Fibroblast of skin of scalp (primary cell): Measurements from ENCODE around the gene NR1D1.

Experiments used
- DNase-seq: peaks from one replicate; pipeline ENCODE4 v3.0.0-alpha.2; 2013

The NR1D1 gene

DNA sequence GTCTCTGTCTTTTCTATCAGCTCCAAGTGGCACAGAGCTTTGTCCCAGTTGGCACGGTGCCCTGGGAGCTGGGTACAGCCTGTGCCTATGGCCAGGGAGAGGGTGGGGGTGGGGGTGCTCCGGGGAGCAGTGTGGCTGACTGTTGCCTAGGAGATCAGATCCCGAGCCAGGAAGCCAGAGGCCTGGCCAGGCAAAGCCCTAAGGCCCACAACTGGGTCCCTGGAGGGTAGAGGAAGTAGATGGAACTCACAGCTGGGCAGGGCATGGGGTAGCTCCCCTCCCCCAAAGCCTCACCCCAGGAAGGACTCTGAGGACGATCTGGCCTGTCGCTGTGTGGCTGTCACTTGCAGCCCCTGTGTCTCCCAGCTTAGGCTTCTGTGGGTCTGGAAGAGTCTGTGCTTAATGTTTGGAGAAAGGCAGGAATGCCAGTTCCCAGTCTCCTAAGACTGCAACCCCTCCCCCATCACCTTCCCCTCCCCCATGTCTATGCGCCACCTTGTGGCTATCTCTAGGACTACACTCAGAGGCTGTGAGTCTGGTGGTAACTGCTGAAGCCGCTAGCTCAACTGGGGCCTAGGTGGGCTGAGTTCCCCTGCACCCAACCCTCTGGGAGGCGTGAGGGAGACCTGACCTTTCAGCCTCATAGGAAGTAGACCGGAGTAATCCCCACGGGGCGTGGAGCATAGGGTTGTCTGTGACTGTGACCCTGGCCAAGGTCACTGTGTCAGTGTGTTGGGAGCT, 25.0 kb downstream of the NR1D1 start:
- DNase-seq = peak; percentile 72

DNA sequence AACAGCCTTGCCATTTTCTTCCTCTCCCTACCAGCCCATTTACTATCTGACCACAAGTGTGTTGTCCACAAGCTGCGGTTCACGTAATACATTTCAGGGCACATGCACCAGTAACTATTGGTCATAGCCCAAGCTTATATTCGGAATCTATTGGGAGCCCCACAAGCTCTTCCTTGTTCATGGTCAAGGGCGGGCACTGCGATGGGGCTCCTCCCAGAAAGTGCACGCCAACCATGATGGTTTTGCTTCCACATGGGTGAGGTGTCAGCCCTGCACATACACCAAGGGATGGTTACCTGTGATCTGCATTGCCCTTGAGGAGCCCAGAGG, 25.6 kb downstream of the NR1D1 start:
- DNase-seq = no peak

DNA sequence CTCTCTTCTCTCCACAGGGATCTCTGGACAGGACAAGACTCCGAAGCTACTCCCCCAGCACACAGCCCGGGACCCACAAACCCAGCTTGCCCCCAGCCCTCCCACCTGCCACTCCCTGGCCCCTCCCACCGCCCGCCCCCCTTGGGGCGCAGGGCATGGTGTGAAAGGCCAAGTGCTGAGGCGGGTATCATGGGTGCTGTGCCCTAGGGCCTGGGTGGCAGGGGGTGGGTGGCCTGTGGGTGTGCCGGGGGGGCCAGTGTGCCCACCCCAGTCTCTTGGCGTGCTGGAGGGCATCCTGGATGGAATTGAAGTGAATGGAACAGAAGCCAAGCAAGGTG, 26.2 kb downstream of the NR1D1 start:
- DNase-seq = no peak

DNA sequence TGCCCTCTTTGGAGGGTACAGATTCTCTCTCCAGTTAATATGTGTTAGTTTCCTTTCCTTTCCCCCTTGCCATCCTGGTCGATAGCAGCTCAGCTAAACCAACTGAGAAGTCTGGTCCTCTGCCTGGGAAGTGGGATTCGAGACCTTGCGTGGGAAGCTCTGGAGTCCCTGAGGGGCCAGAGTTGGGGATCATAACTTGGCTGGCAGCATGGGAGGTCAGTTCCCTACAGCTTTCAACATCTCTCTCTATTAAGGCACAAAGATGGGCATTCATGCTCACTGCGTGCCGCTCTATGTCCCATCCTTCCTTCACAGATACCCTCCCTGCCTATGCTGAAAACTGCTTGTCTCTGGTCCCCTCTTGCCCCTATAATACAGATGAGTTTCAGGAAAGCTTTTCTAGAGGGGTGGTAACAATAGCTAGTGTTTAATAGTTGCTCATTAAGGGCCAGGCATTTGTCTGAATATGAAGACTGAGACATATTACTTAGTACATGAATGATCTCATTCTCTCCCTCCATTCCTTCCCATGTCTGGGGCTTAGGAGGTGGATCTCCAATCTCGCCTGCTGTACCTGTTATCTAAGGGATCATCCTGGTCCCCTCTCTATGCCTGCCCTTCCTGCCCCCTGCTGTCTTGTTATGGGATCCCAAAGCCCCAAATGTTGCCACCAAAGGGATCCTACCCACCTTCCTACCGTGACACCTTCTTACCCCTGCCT, 26.8 kb downstream of the NR1D1 start:
- no peak for DNase-seq

DNA sequence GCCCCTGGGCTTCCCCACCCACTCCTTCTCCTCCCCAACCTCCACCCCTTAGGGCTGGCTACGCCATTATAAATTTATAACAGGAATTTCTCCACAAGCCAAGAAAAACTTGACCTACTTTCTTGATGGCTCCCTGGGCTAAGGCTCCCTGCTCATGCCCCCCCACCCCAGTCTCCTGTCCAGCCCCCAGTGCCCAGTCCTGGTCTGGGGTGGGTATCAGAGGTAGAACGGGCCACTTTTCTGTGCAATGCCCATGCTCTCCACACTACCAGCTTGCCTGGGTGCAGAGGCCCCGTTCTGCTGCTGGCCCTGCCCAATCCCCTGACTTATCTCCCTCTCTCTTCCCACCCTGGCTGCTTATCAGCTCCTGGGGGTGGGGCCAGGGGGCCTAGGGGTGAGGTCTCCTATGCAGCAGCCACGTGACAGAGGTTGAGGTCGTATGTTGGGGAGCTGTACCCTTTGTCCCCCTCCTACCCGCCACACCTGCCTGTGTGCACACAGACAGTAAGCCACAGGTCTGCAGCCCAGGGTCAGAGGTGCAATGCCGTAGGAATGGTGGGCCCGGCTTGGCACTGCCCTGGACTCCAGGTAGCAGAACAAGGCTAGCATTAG, 27.5 kb downstream of the NR1D1 start:
- no peak for DNase-seq

DNA sequence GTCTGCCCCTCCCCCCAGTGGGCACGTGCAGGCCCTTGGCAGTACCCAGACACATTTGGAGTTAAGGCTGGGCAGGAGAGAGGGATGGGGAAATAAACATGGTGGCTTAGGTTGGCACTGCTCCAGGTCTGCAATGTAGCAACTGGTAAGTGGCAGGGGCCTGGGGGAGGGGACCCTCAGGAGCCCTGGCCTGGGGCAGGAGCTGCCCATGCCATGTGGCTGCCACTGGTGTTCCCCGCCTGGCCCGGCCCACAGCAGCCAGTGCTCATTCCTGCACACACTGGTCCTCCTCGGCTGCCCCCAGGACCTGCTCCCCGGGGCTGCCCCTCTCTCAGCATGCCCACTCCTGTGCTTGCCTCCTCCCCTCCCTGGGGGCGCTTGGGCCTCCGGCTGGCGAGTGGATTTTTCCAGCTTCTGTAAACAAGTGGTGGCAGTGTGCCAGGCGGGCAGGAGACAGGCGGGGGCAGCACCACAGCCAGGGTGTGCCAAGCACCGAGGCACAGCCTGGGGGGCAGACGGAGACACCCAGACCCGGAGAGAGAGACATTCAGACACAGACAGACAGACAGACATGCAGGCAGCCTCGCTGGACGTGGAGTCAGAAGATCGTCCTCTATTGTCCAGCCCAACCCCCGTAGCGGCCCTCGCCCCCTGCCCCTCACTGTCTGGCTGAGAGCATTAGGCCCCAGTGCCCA, 28.2 kb downstream of the NR1D1 start:
- DNase-seq = peak; percentile 47

DNA sequence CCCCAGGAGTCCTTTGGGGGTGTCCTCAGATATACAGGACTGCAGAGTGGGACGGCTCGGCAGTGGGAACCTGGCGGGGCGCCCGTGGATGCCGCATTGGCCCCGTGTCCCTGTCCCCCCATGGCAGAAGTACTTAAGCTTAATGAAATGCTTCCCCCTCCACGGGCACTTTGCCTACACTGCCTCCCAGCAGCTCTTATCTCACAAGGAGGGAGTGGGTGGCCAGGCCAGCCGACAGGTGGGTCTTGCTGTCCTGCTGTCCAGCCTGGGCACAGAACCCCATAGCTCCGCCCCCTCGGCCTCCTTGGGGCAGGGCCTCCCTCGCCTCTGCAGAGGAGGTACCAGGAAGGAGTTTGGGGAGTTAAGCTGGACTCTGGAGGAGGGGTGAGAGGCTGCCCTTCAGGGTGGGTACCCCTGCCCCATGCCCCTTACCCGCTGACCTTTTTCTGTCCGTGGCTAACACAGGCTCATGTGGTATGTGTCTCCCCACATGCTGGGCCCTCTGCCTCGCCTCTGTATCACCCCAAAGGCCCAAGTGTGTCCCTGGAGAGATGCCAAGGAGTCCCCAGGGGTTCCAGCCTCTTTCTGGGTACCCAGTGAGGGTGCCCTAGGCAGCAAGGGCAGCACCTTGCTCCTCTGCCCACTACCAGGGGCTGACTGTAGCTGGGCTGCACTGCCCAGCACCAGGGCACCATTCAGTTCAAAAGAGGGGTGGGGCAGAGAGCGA, 28.9 kb downstream of the NR1D1 start:
- DNase-seq = no peak

DNA sequence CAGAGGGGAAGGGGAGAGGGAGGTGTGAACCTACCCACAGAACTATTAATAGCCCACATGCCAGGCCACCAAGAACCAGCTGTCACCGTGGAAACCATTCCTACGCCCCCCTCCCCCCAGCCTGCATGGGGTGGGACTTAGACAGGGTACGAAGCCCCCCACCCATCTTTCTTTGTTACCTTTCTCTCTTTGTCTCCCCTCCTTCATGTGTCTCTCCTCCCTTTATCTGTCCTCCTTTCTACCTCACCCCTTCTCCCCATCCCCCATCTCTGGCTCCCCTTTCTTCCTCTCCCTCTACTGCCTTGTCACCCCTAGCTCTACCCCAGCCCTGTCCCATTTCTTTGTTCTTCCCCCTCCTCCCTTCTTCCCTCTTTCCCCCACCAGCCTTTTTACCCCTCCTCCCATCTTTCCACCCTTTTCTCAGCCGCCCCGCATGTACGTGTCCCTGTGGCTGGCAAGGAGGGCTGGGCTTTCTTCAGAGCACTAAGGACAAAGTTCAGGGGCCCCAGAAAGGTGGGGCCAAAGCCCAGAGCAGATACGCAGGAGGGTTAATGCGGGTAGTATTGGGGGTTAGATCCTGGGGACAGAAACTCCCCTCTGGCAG, 29.6 kb downstream of the NR1D1 start:
- DNase-seq = no peak

DNA sequence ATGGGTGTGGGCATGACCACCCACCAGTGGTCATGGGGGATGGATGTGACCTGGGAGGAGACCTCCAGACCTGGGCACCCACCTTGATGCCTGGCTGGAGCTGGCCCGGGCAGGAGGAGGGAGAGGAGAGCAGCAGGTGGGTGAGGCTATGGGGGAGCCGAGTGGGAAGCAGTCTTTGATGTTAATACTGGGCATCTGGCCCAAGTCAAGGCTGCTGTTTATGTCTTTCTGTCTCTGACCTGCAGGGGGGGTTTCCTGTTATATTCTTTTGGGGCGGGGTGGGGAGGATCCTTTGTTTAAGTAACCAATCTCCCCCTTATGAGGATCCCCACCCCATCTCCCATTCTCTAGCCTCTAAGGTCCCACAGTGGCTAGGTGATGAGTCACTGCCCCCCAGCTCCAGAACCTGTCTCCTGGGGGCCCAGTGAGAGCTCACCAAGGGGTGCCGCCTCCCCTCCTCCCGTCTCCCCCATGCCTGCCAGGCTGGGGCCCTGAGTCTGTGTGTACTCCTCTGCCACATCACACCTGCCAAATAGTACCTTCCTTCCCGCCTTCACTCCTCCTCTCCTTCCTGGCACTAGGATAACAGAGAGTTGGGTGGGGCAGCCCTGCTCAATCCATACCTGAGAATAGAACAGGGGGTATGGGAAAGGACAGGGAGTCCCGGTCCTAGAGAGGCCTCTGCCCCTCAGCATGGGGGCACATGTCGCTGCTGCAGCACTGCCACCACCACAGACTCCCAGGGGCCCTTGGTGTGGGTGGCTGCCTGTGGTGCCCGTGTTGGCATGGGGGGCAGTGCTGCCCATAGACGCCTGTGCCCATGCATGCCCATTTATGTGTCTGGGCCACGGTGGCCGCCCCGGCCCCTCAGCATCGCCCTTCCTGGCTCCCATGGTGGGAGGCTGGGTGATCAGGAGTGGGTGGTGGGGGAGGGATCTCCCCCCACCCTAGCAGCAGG, 30.4 kb downstream of the NR1D1 start:
- peak; percentile 56 for DNase-seq

DNA sequence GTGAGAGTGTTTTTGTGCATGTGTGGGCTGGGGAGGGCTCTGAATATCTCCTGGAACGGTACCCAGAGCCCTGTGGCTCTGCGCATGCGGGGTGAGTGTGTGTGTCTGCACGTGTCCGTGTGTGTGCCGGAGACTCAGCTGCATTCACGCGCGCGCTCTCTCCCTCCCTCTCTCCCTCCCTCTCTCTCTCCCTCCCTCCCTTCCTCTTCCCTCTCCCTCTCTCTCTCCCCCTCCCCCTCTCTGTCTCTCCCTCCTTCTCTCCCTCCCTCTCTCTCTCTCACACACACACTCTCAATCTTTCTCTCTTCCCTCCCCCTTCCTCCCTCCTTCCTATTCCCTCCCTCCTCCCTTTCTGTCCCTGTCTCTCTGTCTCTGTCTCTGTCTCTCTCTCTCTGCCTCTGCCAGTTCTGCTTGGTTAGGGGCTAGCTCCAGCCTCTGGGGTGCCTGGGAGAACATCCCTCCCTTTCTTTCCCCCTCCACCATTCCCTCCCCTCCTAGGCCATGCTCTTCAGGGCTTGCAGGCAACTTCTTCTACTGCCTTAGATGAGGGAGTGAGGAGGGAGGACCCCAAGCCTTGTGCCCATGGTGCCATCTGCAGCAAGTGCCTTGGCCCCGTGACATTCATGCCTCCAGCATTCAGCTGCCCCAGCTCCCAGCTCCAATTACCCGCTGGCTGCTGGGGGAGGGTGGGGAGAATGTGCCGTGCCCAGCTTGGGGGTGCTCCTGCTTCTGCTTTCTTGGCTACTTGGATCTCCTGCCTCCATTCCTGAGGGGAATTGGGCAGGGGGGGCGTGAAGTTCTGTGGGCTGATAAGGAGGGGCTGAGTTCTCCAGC, 31.3 kb downstream of the NR1D1 start:
- peak; percentile 90 for DNase-seq

DNA sequence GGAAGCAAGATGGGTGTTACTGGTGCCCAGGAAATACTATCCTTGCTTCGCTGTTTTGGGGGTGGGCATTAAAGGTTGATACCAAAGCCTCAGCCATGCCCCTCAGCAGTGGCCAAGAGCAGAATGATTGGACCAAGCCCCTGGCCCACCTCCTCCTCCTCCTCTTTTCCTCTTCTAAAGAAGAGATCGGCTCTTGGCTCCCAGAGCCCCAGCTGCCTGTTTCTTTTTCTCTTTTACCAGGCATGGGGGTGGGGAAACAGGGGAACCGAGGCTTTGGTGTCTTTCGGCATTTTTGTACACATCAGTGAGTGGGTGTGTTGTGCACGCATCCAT, 31.8 kb downstream of the NR1D1 start:
- no peak for DNase-seq

DNA sequence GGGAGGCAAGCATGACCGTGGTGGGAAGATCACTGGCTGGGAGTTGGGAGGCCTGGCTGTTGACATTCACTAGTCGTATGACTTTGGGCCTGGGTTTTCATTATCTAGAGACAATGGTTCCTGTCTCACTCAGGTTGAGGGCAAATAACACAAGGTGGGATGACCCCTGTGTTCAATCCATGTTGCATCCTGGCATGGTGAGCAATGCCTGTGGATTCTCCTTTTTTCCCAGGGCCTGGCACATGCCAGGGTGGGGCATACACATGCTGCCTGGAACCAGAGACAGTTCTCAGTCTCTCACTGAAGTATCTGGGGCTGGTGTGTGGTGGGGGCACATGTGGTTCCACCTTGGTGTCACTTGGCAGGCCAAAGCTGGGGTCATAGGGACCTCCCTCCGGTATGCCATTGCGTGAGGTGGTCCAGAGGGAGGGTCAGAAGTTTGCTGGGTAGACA, 32.2 kb downstream of the NR1D1 start:
- DNase-seq = no peak

DNA sequence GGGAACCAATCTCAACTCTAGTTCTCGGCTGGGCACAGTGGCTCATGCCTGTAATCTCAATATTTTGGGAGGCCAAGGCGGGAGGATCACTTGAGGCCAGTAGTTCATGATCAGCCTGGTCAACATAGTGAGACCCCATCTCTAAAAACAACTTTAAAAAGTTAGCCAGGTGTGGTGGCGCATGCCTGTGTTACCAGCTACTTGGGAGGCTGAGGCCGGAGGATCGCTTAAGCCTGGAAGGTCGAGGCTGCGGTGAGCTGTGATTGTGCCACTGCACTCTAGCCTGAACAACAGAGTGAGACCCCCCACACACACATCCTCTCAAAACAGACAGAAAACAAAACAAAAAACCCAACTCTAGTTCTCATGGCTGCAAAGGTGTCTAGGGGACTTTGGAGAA, 32.7 kb downstream of the NR1D1 start:
- no peak for DNase-seq

DNA sequence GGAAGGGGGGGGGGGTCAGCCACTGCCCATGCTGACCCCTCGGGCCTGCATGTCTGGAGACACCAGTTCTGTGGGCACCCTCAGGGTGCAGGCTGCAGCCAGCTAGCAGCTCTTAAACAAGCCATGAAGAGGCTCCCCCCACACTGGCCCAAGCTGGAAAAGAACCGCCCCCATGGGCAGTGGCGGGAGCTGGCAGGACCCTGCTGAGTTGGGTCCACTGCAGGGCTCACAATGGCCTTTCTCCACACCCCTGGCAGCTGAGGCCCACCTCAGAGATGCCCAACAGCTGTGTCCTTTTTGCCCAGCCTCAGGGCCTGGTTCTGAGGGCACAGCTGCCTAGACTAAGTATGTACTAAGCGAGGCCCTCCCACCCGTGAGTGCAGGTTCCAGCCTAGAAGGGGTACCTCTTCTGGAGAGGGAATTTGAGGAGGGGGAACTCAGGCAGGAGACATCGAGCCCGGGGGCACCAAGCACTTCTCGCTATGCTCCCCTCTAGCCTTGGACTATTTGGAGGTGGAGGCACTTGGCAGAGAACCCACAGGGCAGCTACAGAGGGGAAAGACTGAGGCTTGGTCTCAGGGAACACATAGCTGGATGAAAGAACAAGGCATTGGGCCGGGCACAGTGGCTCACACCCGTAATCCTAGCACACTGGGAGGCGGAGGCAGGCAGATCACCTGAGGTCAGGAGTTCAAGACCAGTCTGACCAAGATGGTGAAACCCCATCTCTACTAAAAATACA, 34.4 kb downstream of the NR1D1 start:
- DNase-seq = no peak

DNA sequence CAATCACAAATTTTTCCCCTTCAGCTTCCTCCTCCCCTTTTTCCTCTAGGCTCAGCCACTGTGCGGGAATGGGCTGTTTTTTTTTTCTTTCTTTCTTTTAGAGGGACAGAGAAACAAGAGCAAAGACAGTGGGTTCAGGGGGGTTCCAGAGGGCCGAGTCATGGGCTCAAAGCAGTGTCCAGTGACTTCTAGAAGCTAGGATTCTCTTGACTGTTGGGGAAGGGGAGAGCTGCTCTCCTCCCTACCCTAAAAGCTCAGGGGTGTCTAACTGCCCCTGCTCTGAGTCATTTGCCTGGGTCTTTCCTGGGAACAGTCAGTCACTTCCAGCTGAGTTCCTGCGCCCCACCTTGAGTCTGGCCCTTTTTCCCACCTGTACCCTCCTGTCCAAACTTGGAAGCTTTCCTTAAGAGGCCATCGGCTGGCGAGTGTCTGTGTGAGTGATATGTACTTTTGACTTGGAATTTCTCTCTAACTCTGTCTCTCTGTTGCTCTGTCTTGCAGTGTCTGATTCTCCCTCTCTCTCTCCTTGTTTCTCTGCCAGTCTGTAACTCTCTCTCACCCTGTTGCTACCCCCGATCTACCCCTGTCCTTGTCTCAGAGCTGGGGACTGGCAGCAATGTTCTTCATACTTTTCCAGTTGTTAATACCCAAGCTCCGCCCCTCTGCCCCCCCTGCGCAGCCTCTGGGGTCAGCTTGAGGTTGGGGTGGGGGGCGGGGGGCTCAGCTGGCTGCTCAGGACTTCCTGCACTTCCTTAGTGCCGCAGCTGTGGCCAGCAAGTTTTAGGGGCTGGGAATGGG, 35.2 kb downstream of the NR1D1 start:
- DNase-seq = peak; percentile 75

DNA sequence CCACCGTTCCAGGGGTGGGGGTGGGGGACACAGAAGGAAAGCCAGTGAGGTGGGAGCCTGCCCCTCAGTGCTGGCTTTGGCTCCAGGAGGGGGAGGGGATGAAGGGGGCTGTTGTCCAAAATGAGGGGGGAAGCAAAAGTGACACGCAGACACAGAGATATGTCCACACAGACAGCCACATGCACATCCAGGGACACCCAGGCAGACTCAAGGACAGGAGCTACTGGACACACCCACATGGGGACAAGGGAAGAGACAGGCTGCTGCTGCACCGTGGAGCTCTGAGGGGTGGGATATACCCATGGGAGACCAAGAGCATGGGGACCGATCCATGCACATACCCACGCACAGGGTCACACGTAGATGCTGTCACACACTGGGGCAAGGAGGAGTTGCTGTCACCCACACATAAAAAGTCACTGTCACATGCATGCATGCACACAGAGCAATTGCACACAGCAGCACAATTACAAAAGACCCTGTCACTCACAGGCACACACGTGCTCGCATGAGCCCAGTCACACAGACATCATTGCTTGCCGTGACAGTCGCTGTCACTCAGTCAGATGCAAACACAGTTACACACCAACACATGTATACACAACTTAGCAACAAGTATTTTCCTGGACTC, 36.4 kb downstream of the NR1D1 start:
- DNase-seq = no peak

DNA sequence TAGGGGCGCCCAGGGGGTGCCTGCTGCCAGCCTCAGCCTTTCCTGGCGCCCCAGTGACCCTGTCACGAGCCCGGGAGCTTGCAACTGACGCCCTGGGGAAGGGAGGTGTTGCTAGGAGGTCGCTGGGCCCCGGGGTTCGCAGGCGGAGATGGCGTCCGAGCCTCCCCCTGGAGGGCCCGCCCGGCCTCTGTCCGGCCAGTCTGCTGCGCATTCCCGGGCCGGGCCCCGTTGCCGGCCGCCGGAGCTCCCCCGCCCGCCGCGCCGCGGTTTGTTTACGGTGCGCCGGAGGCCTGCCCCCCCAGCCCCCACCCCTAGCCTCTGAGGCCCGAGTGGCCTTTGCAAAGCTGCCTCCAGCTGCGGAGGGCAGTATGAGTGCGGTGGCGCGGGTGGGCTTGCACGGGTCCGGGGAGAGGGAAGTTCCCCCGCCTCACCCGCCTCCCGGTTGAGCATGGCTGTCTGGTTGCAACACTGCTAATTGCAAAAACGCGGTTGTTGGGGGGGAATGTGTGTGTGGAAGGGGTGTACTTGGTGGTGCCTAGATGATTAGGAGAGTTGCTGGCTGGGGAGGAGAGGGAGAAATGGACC, 37.1 kb downstream of the NR1D1 start:
- no peak for DNase-seq
